Panc1 (cell line): Measurements from ENCODE around the gene PRKCZ. TPM values are rescaled to one million over a fixed set of nuclear protein-coding genes. Genes with fewer than 3 reads are reported as not detected.

Experiments used
- ATAC-seq: fragments of 200-7000 bp; cut with Tn5 transposase; 2 replicates; pipeline ENCODE4 v1.9.1; 2020; ENCODE audit warnings: mild to moderate bottlenecking, moderate library complexity
- BruUV-seq: library from RNA; stranded (reverse); fragments of 400-500 nt; replicated peaks from 2 replicates; lab custom pipeline; 2021; lab: Mats Ljungman, UMichigan
- CTCF ChIA-PET: fragments of 300-600 bp; sonication (Branson Sonifier 250); formaldehyde crosslinking; loops from one replicate; lab custom pipeline; 2022; ENCODE audit warnings: antibody characterized with exemption; lab: Charles Lee
- POLR2A ChIA-PET: fragments of 300-600 bp; sonication (Branson Sonifier 250); formaldehyde crosslinking; loops from one replicate; lab custom pipeline; 2022; ENCODE audit warnings: antibody characterized with exemption; lab: Charles Lee
- DNase-seq: peaks from one replicate; pipeline ENCODE4 v3.0.0-alpha.2; 2010; ENCODE audit warnings: low read depth, low spot score
- H3K27ac ChIP-seq: 2 replicates; pipeline ENCODE4 v1.5.1; 2011; ENCODE audit warnings: mild to moderate bottlenecking, low read length, inconsistent platforms
- H3K27me3 ChIP-seq: fragments of 200-500 bp; sonication (Bioruptor generic); 2 replicates; pipeline ENCODE4 v1.6.0; 2014; ENCODE audit warnings: low read length, inconsistent platforms; ENCODE audit not compliant: control insufficient read depth, insufficient read depth
- H3K36me3 ChIP-seq: fragments of 200-500 bp; sonication (Bioruptor generic); 2 replicates; pipeline ENCODE4 v1.5.1; 2014; ENCODE audit warnings: inconsistent platforms, mild to moderate bottlenecking, low read length, moderate library complexity; ENCODE audit not compliant: control insufficient read depth, insufficient read depth
- H3K4me1 ChIP-seq: 2 replicates; pipeline ENCODE4 v1.5.1; 2011; ENCODE audit warnings: inconsistent platforms, mild to moderate bottlenecking, low read length, moderate library complexity; ENCODE audit not compliant: control insufficient read depth, insufficient read depth
- H3K4me3 ChIP-seq, 2 experiments: 2 replicates each; pipeline ENCODE4 v1.5.1; 2011 to 2012; ENCODE audit warnings: low read depth in 2 of 2, low read length in 2 of 2, mild to moderate bottlenecking in 2 of 2, inconsistent platforms in 1 of 2, moderate library complexity in 1 of 2
- H3K9me3 ChIP-seq: fragments of 200-500 bp; sonication (Bioruptor generic); 2 replicates; pipeline ENCODE4 v1.5.1; 2014; ENCODE audit warnings: low read depth, mild to moderate bottlenecking, inconsistent platforms, low read length, moderate library complexity; ENCODE audit not compliant: control insufficient read depth, insufficient read depth
- CTCF ChIP-seq: fragments of 450-650 bp; IDR thresholded peaks from 2 replicates; pipeline ENCODE4 v1.5.1; 2017; ENCODE audit warnings: mild to moderate bottlenecking
- POLR2AphosphoS5 ChIP-seq: IDR thresholded peaks from 2 replicates; pipeline ENCODE4 v1.6.1; 2012; ENCODE audit warnings: mild to moderate bottlenecking, low read depth, low read length, moderate library complexity
- REST ChIP-seq, 2 experiments: IDR thresholded peaks; 2 replicates each; pipeline ENCODE4 v1.6.1; 2011 to 2012; ENCODE audit warnings: low read depth in 2 of 2, control low read depth in 1 of 2, low read length in 1 of 2, mild to moderate bottlenecking in 1 of 2, moderate library complexity in 1 of 2; ENCODE audit not compliant: insufficient read depth in 1 of 2
- SIN3A ChIP-seq: IDR thresholded peaks from 2 replicates; pipeline ENCODE4 v1.6.1; 2012; ENCODE audit warnings: low read depth, mild to moderate bottlenecking, low read length, moderate library complexity, borderline replicate concordance; ENCODE audit not compliant: insufficient read depth
- TCF7L2 ChIP-seq: IDR thresholded peaks from 2 replicates; pipeline ENCODE4 v1.6.1; 2011; ENCODE audit warnings: mild to moderate bottlenecking, low read depth, low read length, inconsistent platforms
- in situ Hi-C: cut with HindIII; loops from 2 replicates; pipeline ENCODE4 v1.10.0; 2016; ENCODE audit warnings: low sequenced_read_pairs, low pct_unique_long_range_greater_than_20kb
- intact Hi-C: fragments of 100-400 bp; cut with micrococcal nuclease; formaldehyde crosslinking; loops from one replicate; pipeline ENCODE4 v1.10.0; 2022; ENCODE audit not compliant: unreplicated experiment
- total RNA-seq: library from RNA; stranded (reverse); gene quantifications from one replicate; pipeline ENCODE4 v1.2.1, GENCODE V29; 2021; ENCODE audit not compliant: unreplicated experiment

PRKCZ gene
- total RNA-seq, 1 experiment from 2014 or later: 26.7 TPM

- no peak for TF ChIP-seq REST (IDR thresholded peaks at IDR 0.05; ENCODE audit: insufficient read depth in 1 of 2, low read depth in 2 of 2, low read length in 1 of 2)
- no peak for TF ChIP-seq TCF7L2
- TF ChIP-seq SIN3A: no peak
- TF ChIP-seq CTCF: no peak
- no peak for TF ChIP-seq POLR2AphosphoS5
- DNase-seq (no peak), ATAC-seq (no peak)
- intact Hi-C loops (no loop called here), in situ Hi-C loops (no loop called here)
- Histone ChIP-seq H3K36me3 (no peaks in the 10 kb centered on the region), H3K4me3 (no peak overlapping the region), H3K4me1 (peaks cover 11% of the 10 kb centered on the region), H3K27ac (no peak overlapping the region), H3K27me3 (no peaks in the 10 kb centered on the region), H3K9me3 (no peaks in the 10 kb centered on the region)
- CTCF ChIA-PET: no interaction called here
- no TSS peak for BruUV-seq
- POLR2A ChIA-PET: no interaction called here
Observed at GRCh38 chr1:2135441-2135841, 85.2 kb downstream of the PRKCZ start.

GRCh38 chr1:2135941-2136340, 85.7 kb downstream of the PRKCZ start:
- H3K27me3 ChIP-seq: no peaks in the 10 kb centered on the region
- no peaks in the 10 kb centered on the region for H3K9me3 ChIP-seq
- H3K36me3 ChIP-seq: no peaks in the 10 kb centered on the region
- BruUV-seq: no TSS peak
- POLR2A ChIA-PET: no interaction called here
- H3K4me3 ChIP-seq: no peak overlapping the region
- DNase-seq (no peak), ATAC-seq (no peak)
- peaks cover 11% of the 10 kb centered on the region for H3K4me1 ChIP-seq
- intact Hi-C loops: no loop called here
- TF ChIP-seq POLR2AphosphoS5 (no peak), TCF7L2 (no peak), CTCF (no peak), SIN3A (no peak), REST (IDR thresholded peaks at IDR 0.05; ENCODE audit: insufficient read depth in 1 of 2, low read depth in 2 of 2, low read length in 1 of 2) (no peak)
- no peak overlapping the region for H3K27ac ChIP-seq
- CTCF ChIA-PET: no interaction called here
- in situ Hi-C loops: no loop called here
